WTC11 (cell line): ENCODE measurements around the gene BDH2.

Experiments used
- CREB1 ChIP-seq: sonication (generic); formaldehyde crosslinking; IDR thresholded peaks from 2 replicates; pipeline ENCODE4 v1.8.0; 2023; ENCODE audit warnings: mild to moderate bottlenecking, missing genetic modification reagents
- GABPB1 ChIP-seq: sonication (generic); formaldehyde crosslinking; IDR thresholded peaks from 2 replicates; pipeline ENCODE4 v1.8.1; 2023; ENCODE audit warnings: mild to moderate bottlenecking, missing genetic modification reagents
- TF ChIP-seq, protein P1 (sequence below): fragments of 200-600 bp; IDR thresholded peaks from 2 replicates; pipeline ENCODE4 v1.8.0; 2022; ENCODE audit warnings: antibody characterized with exemption
- TF ChIP-seq, protein P2 (sequence below): sonication (generic); formaldehyde crosslinking; IDR thresholded peaks from 2 replicates; pipeline ENCODE4 v1.8.0; 2022; ENCODE audit warnings: mild to moderate bottlenecking, missing genetic modification reagents
- TF ChIP-seq, protein P3 (sequence below): sonication (generic); formaldehyde crosslinking; IDR thresholded peaks from 2 replicates; pipeline ENCODE4 v1.8.0; 2022; ENCODE audit warnings: mild to moderate bottlenecking, missing genetic modification reagents

DNA sequence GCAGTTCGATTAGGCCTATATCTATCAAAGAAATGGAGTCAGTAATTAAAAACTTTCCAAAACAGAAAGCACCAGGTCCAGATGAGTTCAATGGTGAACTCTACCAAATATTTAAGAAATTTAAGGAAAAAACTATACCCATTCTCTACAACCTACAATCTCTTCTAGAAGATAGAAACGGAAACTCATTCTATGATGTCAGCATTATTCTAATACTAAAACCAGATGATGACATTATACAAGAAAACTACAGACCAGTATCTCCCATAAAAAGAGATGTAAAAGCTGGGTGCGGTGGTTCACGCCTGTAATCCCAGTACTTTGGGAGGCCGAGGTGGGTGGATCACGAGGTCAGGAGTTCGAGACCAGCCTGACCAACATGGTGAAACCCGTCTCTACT lies 29.5 kb upstream of the BDH2 start:
- TF ChIP-seq, protein P1, sequence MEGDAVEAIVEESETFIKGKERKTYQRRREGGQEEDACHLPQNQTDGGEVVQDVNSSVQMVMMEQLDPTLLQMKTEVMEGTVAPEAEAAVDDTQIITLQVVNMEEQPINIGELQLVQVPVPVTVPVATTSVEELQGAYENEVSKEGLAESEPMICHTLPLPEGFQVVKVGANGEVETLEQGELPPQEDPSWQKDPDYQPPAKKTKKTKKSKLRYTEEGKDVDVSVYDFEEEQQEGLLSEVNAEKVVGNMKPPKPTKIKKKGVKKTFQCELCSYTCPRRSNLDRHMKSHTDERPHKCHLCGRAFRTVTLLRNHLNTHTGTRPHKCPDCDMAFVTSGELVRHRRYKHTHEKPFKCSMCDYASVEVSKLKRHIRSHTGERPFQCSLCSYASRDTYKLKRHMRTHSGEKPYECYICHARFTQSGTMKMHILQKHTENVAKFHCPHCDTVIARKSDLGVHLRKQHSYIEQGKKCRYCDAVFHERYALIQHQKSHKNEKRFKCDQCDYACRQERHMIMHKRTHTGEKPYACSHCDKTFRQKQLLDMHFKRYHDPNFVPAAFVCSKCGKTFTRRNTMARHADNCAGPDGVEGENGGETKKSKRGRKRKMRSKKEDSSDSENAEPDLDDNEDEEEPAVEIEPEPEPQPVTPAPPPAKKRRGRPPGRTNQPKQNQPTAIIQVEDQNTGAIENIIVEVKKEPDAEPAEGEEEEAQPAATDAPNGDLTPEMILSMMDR: no peak
- TF ChIP-seq, protein P2, sequence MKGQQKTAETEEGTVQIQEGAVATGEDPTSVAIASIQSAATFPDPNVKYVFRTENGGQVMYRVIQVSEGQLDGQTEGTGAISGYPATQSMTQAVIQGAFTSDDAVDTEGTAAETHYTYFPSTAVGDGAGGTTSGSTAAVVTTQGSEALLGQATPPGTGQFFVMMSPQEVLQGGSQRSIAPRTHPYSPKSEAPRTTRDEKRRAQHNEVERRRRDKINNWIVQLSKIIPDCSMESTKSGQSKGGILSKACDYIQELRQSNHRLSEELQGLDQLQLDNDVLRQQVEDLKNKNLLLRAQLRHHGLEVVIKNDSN (CRISPR knock-in tag): no peak
- TF ChIP-seq, protein P3, sequence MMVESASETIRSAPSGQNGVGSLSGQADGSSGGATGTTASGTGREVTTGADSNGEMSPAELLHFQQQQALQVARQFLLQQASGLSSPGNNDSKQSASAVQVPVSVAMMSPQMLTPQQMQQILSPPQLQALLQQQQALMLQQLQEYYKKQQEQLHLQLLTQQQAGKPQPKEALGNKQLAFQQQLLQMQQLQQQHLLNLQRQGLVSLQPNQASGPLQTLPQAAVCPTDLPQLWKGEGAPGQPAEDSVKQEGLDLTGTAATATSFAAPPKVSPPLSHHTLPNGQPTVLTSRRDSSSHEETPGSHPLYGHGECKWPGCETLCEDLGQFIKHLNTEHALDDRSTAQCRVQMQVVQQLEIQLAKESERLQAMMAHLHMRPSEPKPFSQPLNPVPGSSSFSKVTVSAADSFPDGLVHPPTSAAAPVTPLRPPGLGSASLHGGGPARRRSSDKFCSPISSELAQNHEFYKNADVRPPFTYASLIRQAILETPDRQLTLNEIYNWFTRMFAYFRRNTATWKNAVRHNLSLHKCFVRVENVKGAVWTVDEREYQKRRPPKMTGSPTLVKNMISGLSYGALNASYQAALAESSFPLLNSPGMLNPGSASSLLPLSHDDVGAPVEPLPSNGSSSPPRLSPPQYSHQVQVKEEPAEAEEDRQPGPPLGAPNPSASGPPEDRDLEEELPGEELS (CRISPR knock-in tag): no peak
- TF ChIP-seq GABPB1 (no peak), CREB1 (CRISPR knock-in tag) (no peak)
